GM19467 (cell line): ENCODE results near the gene HBEGF.
A peak's percentile ranks its signal among the peaks of the same experiment; 100 is the strongest.

Experiments used
- ATAC-seq: cut with Tn5 transposase; IDR thresholded peaks from one replicate; pipeline ENCODE4 v1.9.1; 2021; ENCODE audit warnings: mild to moderate bottlenecking, moderate library complexity; ENCODE audit not compliant: unreplicated experiment

Gene HBEGF

GRCh38 chr5:140305471-140305870 lies 40.9 kb downstream of the HBEGF start:
- no peak for ATAC-seq

DNA sequence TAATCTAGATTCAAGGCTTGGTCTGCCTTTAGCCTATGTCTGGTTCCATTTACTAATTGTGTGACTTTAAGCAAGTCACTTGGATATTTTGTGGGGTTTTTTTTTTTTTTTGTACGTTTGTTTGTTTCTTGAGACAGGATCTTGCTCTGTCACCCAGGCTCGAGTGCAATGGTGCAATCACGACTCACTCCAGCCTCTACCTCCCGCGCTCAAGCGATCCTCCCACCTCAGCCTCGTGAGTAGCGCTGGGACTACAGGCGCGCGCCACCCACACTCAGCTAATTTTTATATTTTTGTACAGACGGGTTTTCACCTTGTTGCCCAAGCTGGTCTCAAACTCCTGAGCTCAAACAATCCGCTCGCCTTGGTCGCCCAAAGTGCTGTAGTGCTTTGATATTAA lies 42.4 kb downstream of the HBEGF start:
- ATAC-seq: no peak

DNA sequence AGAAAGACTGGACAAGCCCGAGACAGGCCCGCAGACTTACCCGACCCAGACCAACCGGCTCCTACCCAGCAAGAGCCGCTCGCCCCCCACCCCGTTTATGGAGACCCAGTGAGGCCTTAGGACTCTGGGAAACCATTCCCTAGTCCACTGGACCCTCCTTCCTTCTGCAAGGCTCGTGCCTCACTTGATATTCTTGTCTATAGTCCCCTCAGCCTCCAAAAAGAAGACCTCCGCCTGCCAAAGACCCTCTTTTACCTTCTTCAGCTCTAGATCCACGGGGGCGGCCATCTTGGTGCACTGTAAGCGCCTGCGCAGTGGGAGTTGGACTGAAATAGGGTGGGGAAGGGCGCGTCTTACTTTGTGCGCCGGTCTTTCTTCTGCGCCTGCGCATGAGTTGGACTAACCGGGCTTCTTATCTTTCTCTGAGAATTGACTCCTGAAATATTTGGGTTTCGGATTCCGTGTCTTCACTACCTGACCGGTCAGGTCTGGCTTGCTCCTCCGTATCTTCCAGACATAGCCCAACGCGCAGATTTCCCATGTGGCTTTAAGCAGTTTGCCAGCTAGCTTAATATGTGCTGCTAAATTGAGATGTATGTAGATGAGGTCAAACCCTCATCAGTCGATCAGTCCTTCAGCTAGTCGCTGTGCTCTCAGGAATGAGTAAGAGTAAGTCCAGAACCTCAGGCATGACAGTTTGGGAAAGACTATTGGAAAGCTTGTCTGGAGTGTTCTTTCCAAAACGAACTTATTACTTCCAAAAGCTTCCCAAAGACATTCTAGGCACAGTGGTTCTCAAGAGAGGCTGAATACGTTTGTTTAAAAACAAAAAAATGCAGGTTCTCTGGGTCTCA lies 43.4 kb downstream of the HBEGF start, which contains the start of gene PFDN1:
Gene PFDN1, minus strand, starts transcription at position 316 of the 854 bp plus-strand sequence. Its CDS starts 28 bp downstream, at position 288.
- peak; percentile 93 for ATAC-seq

- no peak for ATAC-seq
These were observed 45.3 kb downstream of the HBEGF start for GRCh38 chr5:140301136-140301535.

- ATAC-seq: no peak
These were observed 47.3 kb downstream of the HBEGF start for GRCh38 chr5:140299056-140299455.

DNA sequence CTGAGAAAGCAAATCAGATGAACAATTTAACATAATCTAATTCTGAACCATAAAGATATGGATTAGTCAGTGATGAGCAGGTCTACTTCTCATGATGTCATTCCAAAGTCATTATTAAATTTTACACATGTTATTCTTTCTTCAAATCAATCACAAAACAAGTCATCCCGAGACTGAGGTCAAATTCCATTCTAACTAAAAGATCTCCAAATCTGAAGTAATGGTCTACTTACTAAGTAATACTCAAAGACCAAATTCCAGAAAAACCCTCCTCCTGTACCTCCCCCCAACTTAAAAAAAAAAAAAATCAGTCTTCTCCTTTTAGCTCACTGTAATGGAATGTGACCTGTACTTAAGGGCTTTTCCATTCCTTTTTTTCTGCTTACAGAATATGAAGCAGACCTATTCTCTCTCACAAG lies 48.2 kb downstream of the HBEGF start:
- no peak for ATAC-seq

GRCh38 chr5:140297283-140297682 lies 49.1 kb downstream of the HBEGF start:
- ATAC-seq: no peak

GRCh38 chr5:140296289-140296688 lies 50.1 kb downstream of the HBEGF start:
- no peak for ATAC-seq

- no peak for ATAC-seq
These were observed 51.0 kb downstream of the HBEGF start for GRCh38 chr5:140295414-140295813.

- ATAC-seq: no peak
These were observed 51.6 kb downstream of the HBEGF start for GRCh38 chr5:140294753-140295152.

GRCh38 chr5:140293849-140294100 lies 52.6 kb downstream of the HBEGF start:
- no peak for ATAC-seq

DNA sequence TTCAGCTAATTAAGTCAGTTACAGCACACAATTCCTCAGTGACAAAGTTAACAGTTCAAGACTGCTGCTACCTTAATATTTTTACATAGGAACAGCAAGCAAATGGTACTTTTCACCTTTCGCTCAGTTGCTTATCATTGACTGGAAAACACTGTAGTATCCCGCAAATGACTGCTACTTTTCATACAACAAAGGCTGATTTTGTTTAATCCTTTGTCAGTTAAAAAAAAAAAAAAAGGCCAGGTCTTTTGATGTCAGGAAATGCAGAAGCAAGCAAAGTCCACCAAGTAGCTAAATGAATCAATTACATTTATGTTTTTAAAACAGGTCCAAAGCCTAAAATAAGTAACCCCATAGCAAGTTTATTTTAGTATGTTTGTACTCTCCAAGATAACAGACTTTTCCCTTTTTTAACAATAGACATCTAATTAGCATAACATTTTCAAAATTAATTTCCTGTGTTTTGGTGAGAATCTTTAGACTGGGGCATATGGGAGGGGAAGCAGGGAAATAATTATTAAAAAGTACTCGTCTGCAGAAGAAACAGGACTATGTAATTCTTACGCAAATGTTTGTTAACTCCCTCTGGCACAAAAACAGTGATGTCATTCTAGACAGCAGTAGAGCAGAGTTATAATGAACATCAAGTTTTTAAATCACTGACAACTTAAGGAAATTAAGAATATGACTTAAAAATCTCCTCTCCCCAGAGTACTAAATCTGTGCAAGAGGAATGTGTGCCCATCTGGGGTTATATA lies 53.1 kb downstream of the HBEGF start:
- no peak for ATAC-seq

DNA sequence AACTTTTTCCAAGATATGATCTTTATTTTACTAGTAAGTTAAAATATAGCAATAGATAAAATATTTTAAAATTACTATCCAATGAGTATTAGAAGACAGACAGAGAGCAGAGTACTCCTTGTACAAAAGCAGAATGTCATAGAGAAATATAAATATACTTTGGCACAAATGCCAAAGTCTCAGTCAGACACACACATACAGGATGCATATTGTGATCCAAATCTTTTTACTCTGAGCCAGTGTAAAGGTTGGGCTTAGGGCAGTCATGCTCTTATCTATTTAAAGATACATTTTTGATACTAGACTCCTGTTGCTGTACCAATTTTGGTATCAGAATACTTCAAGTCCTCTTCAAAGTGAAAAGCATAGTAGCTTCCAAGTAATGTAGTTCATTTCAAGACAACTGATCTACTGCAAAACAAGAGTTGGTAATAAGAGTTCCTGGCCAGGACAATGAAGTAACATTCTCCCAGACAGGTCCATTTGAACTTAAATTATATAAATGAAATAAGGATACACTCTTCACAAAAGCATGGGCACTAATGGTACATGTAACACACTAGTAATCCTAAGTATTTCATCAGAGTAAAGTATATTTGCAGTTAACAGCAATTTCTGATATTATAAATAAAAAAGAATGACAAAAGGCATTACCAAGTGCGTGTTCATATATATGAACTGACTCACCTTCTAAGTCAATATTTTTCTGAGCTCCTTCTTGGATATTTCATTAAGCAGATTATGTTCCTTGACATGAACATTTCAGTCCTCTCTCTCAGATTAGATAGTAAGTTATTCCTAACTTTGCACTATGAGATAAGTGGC lies 54.0 kb downstream of the HBEGF start:
- ATAC-seq: no peak

DNA sequence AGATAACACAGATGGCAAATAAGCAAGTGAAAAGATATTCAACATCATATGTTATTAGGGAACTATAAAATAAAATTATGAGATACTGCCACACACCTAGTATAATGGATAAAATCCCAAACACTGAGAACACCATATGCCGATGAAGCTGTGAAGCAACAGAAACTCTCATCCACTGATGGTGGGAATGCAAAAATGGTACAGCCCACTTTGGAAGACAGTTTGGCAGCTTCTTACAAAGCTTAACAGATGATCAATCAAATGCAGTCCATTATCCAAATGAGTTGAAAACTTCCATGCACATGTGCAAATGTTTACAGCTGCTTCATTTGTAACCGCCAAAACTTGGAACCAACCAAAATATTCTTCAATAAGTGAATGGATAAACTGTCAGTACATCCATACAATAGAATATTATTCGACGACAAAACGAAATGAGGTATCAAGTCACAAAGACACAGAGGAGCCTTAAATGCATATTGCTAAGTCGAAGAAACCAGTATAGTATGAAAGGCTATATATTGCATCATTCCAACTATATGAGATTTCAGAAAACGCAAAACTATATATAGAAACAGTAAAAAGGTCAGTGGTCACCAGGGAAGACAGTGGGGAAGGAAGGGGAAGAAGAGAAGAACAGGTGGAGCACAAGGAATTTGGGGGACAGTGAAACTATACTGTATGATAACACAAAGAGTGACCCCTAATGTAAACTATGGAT lies 58.4 kb downstream of the HBEGF start:
- ATAC-seq: no peak

DNA sequence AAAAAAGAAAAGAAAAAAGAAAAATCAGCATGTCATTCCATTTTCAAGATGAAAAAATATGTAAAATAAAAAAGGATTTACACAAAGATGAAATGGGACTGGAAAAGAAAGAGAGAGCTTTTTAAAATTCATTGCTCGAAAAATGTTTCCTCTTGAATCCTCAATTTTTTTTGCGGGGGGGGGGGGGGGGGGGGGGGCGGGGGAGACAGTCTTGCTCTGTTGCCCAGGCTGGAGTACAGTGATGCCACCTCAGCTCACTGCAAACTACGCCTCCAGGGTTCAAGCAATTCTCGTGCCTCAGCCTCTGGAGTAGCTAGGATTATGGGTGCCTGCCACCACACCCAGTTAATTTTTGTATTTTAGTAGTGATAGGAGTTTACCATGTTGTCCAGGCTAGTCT lies 60.0 kb downstream of the HBEGF start:
- ATAC-seq: no peak

- ATAC-seq: no peak
These were observed 62.4 kb downstream of the HBEGF start for GRCh38 chr5:140284013-140284412.
